ENCODE data around the gene HMG20B. TPM values are rescaled to one million over a fixed set of nuclear protein-coding genes. Genes with fewer than 3 reads are reported as not detected.
A peak's percentile ranks its signal among the peaks of the same experiment; 100 is the strongest.

Gene HMG20B
- polyA plus RNA-seq, 1 of the 3 experiments (the other 2 are of a cell fraction): 92.0 TPM

- TF ChIP-seq, protein P1, sequence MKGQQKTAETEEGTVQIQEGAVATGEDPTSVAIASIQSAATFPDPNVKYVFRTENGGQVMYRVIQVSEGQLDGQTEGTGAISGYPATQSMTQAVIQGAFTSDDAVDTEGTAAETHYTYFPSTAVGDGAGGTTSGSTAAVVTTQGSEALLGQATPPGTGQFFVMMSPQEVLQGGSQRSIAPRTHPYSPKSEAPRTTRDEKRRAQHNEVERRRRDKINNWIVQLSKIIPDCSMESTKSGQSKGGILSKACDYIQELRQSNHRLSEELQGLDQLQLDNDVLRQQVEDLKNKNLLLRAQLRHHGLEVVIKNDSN (IDR thresholded peaks at IDR 0.05; ENCODE audit: borderline replicate concordance, low read depth): no peak
Observed at GRCh38 chr19:3551792-3552095, 21.0 kb upstream of the HMG20B start (continued).

DNA sequence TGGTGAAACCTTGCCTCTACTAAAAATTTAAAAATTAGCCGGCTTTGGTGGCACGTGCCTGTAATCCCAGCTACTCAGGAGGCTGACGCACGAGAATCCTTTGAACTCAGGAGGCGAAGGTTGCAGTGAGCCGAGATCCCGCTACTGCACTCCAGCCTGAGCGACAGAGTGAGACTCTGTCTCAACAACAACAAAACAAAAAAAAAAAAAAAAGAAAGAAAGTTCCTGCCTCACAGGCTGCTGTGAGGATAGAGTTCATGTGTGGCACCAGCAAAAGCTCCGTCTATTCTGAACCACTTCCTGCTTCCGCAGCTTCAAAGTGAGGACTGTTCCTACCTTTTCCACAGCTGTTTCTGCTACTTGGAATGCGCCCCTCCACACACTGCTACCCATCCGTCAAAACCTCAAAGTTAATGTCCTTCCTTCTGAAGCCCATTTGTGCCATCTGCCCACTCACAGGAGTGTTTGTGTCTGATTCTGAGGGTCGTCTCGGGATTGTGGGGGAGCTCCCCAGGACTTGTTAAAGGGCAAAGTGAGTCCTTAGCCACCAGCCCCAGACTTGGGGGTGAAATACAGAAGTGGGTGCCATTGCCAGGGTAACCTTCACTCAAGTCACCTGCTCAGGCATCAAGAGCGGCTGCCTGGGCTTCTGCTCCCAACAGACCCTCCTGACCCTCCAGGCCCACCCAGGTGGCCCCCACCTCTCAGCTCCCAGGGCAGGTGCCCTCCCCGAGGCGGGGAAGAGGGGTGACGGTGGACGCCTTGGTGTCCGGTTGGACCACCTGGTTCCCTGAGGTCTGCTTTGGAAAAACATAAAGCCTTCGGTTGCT, 18.3 kb upstream of the HMG20B start:
- TF ChIP-seq NFIC (IDR thresholded peaks at IDR 0.05; ENCODE audit: borderline replicate concordance) (no peak), POLR2AphosphoS5 (IDR thresholded peaks at IDR 0.05; ENCODE audit: low read depth, low read length) (no peak), NRF1 (IDR thresholded peaks at IDR 0.05; ENCODE audit: low read depth, low read length) (no peak), YY1 (IDR thresholded peaks at IDR 0.05; ENCODE audit: low read depth) (no peak), GABPA (IDR thresholded peaks at IDR 0.05; ENCODE audit: low read depth) (no peak), CHD2 (IDR thresholded peaks at IDR 0.05; ENCODE audit: low read length, partially characterized antibody) (no peak), SMC3 (IDR thresholded peaks at IDR 0.05; ENCODE audit: low read depth, low read length) (no peak), ZBTB33 (IDR thresholded peaks at IDR 0.05; ENCODE audit: borderline replicate concordance, low read depth) (no peak), PBX3 (IDR thresholded peaks at IDR 0.05) (no peak), USF2 (IDR thresholded peaks at IDR 0.05; ENCODE audit: borderline replicate concordance, low read depth, low read length) (no peak), TAF1 (IDR thresholded peaks at IDR 0.05; ENCODE audit: borderline replicate concordance, low read depth, low read length) (no peak), EP300 (IDR thresholded peaks at IDR 0.05; ENCODE audit: borderline replicate concordance in 1 of 2, low read depth in 1 of 2, low read length in 1 of 2) (no peak), RCOR1 (IDR thresholded peaks at IDR 0.05; ENCODE audit: low read length) (no peak)
- TF ChIP-seq, protein P2, sequence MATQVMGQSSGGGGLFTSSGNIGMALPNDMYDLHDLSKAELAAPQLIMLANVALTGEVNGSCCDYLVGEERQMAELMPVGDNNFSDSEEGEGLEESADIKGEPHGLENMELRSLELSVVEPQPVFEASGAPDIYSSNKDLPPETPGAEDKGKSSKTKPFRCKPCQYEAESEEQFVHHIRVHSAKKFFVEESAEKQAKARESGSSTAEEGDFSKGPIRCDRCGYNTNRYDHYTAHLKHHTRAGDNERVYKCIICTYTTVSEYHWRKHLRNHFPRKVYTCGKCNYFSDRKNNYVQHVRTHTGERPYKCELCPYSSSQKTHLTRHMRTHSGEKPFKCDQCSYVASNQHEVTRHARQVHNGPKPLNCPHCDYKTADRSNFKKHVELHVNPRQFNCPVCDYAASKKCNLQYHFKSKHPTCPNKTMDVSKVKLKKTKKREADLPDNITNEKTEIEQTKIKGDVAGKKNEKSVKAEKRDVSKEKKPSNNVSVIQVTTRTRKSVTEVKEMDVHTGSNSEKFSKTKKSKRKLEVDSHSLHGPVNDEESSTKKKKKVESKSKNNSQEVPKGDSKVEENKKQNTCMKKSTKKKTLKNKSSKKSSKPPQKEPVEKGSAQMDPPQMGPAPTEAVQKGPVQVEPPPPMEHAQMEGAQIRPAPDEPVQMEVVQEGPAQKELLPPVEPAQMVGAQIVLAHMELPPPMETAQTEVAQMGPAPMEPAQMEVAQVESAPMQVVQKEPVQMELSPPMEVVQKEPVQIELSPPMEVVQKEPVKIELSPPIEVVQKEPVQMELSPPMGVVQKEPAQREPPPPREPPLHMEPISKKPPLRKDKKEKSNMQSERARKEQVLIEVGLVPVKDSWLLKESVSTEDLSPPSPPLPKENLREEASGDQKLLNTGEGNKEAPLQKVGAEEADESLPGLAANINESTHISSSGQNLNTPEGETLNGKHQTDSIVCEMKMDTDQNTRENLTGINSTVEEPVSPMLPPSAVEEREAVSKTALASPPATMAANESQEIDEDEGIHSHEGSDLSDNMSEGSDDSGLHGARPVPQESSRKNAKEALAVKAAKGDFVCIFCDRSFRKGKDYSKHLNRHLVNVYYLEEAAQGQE (IDR thresholded peaks at IDR 0.05; ENCODE audit: low read depth, low read length): no peak
- Histone ChIP-seq H3K4me1 (ENCODE audit: control insufficient read depth in 1 of 2, insufficient read depth in 2 of 2, low read depth in 1 of 2, low read length in 1 of 2) (peaks cover 3 to 15% of the 10 kb centered on the region in 2 experiments; a peak in 1 of 4 replicates), H3K36me3 (replicated peaks in 1 of 2; ENCODE audit: control insufficient read depth in 1 of 2, insufficient read depth in 2 of 2, low read length in 1 of 2) (no peaks in the 10 kb centered on the region), H3K4me2 (no peak overlapping the region), H3F3A (replicated peaks; ENCODE audit: insufficient read depth) (no peaks in the 10 kb centered on the region), H3K79me2 (ENCODE audit: insufficient read depth) (peaks cover 63% of the 10 kb centered on the region), H2AFZ (ENCODE audit: low read depth) (no peak overlapping the region), H3K27me3 (ENCODE audit: insufficient read depth) (no peaks in the 10 kb centered on the region), H3K9me2 (no peaks in the 10 kb centered on the region), H4K20me1 (ENCODE audit: insufficient read depth) (peaks cover 11% of the 10 kb centered on the region; the same call in 1 of the 2 replicates), H3K9ac (no peak overlapping the region), H3K27ac (ENCODE audit: low read depth in 2 of 2, low read length in 1 of 2) (no peak overlapping the region), H3K9me3 (no peaks in the 10 kb centered on the region), H3K4me3 (ENCODE audit: low read depth in 2 of 2, low read length in 1 of 2) (no peak overlapping the region)
- ChIA-PET CTCF (interaction anchor here (1.0 to 7.3 kb wide), 2 partner anchors 8 to 31 kb away, joined by 4 to 73 read pairs; partner anchors contain the start of gene GIPC3), POLR2A (no interaction called here)
- peak; percentile 6 for DNase-seq
- 95% methylated on average over 20 of the region's 21 CpGs for WGBS (ENCODE audit: low lambda C conversion rate)
